Endodermal cell (in vitro differentiated cells): Measurements from ENCODE around the gene PITPNC1. TPM values are rescaled to one million over a fixed set of nuclear protein-coding genes. Genes with fewer than 3 reads are reported as not detected.

Experiments used
- DNase-seq: peaks from one replicate; pipeline ENCODE4 v3.0.0-alpha.2; 2017
- H3K27ac ChIP-seq: 2 replicates; pipeline ENCODE4 v1.5.1; 2013; ENCODE audit warnings: mild to moderate bottlenecking, low read depth, low read length, moderate library complexity
- H3K27me3 ChIP-seq: 2 replicates; pipeline ENCODE4 v1.6.1; 2013; ENCODE audit warnings: mild to moderate bottlenecking, low read length, moderate library complexity; ENCODE audit not compliant: insufficient read depth, control insufficient read depth, poor library complexity, severe bottlenecking
- H3K36me3 ChIP-seq: 2 replicates; pipeline ENCODE4 v1.7.0; 2013; ENCODE audit warnings: mild to moderate bottlenecking, low read length, moderate library complexity; ENCODE audit not compliant: control insufficient read depth, insufficient read depth
- H3K4me1 ChIP-seq: one replicate; pipeline ENCODE4 v1.7.0; 2013; ENCODE audit warnings: low read length; ENCODE audit not compliant: control insufficient read depth, insufficient read depth
- H3K4me3 ChIP-seq: 2 replicates; pipeline ENCODE4 v1.5.1; 2013; ENCODE audit warnings: mild to moderate bottlenecking, low read length, moderate library complexity
- H3K9ac ChIP-seq: 2 replicates; pipeline ENCODE4 v1.6.1; 2013; ENCODE audit warnings: mild to moderate bottlenecking, low read length, moderate library complexity; ENCODE audit not compliant: poor library complexity, severe bottlenecking; ENCODE audit errors: extremely low read depth
- H3K9me3 ChIP-seq: 2 replicates; pipeline ENCODE4 v1.6.1; 2013; ENCODE audit warnings: mild to moderate bottlenecking, low read length, moderate library complexity; ENCODE audit not compliant: control insufficient read depth
- H3K27ac Mint-ChIP-seq: 2 replicates; pipeline ENCODE4 v1.8.0; 2020; ENCODE audit warnings: mixed read lengths
- H3K27me3 Mint-ChIP-seq: 2 replicates; pipeline ENCODE4 v1.8.0; 2021; ENCODE audit warnings: mild to moderate bottlenecking, mixed read lengths; ENCODE audit not compliant: insufficient read depth
- H3K36me3 Mint-ChIP-seq: 2 replicates; pipeline ENCODE4 v1.8.0; 2020; ENCODE audit warnings: low read depth, mixed read lengths
- H3K4me1 Mint-ChIP-seq: 2 replicates; pipeline ENCODE4 v1.8.0; 2020; ENCODE audit warnings: mixed read lengths
- H3K4me3 Mint-ChIP-seq: 2 replicates; pipeline ENCODE4 v1.8.0; 2020; ENCODE audit warnings: mild to moderate bottlenecking, moderate library complexity, mixed read lengths
- H3K9me3 Mint-ChIP-seq: 2 replicates; pipeline ENCODE4 v1.8.0; 2020; ENCODE audit warnings: mild to moderate bottlenecking, mixed read lengths
- WGBS, 2 experiments: methylation state at CpG; one replicate each; pipeline versions ENCODE4 v1.1.5 to v1.1.7; 2013; ENCODE audit warnings: missing lambda C conversion rate in 2 of 2, mixed read lengths in 1 of 2; ENCODE audit not compliant: insufficient coverage in 1 of 2, insufficient read length in 1 of 2; 5-methylcytosine and 5-hydroxymethylcytosine counted together
- total RNA-seq, 2 donors: library from RNA; stranded (reverse); fragmentation: NEBNext Ultra II Directional in 1 of 2; extraction: Animal tissue kit (Norgen Biotek cat#: 25700) in 1 of 2; gene quantifications; 2 replicates in 1 of 2; 3 replicates in 1 of 2; pipeline ENCODE4 v1.2.1, GENCODE V29; 2021
- TF ChIP-seq, protein P1 (sequence below): fragments of 200-600 bp; sonication (generic); conservative IDR thresholded peaks from 2 replicates; pipeline ENCODE4 v1.5.0; 2021; ENCODE audit warnings: antibody characterized with exemption, mild to moderate bottlenecking

Gene PITPNC1
- total RNA-seq, 2 donors from 2014 or later, result 28.9 to 36.4 TPM

DNA sequence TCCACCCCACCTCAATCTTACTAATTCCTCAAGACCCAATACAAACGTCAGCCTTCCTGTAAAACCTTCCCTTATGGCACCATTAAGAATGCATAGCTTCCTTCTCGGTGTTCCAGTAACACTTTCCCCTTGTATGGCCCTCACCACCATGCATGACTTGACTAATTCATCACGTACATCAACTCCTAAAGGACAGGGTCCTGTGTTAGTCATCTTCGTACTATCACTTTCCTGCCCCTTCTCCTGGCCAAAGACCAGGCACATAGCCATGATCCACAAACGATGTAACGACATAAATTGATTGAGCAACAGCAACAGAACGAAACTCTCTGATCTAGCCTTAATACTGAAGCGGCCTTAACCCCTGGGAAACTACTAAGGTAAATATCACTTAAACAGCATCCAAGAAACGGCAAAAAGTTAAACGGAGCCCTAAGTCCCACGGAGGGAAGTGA, 11.3 kb upstream of the PITPNC1 start:
- H3K4me1 ChIP-seq, result peaks cover 3% of the 10 kb centered on the region
- peaks cover 17% of the 10 kb centered on the region for H3K4me1 Mint-ChIP-seq
- peaks cover 24% of the 10 kb centered on the region for H3K36me3 ChIP-seq
- H3K36me3 Mint-ChIP-seq, result peaks cover 20% of the 10 kb centered on the region
- no peaks in the 10 kb centered on the region for H3K27me3 Mint-ChIP-seq
- H3K27ac ChIP-seq, result no peak overlapping the region
- no peaks in the 10 kb centered on the region for H3K9me3 Mint-ChIP-seq
- H3K9me3 ChIP-seq, result no peaks in the 10 kb centered on the region
- no peaks in the 10 kb centered on the region for H3K27me3 ChIP-seq
- TF ChIP-seq, protein P1, sequence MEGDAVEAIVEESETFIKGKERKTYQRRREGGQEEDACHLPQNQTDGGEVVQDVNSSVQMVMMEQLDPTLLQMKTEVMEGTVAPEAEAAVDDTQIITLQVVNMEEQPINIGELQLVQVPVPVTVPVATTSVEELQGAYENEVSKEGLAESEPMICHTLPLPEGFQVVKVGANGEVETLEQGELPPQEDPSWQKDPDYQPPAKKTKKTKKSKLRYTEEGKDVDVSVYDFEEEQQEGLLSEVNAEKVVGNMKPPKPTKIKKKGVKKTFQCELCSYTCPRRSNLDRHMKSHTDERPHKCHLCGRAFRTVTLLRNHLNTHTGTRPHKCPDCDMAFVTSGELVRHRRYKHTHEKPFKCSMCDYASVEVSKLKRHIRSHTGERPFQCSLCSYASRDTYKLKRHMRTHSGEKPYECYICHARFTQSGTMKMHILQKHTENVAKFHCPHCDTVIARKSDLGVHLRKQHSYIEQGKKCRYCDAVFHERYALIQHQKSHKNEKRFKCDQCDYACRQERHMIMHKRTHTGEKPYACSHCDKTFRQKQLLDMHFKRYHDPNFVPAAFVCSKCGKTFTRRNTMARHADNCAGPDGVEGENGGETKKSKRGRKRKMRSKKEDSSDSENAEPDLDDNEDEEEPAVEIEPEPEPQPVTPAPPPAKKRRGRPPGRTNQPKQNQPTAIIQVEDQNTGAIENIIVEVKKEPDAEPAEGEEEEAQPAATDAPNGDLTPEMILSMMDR, result no peak
- DNase-seq, result no peak
- peak overlapping the region; percentile 93 for H3K4me3 ChIP-seq
- peak overlapping the region; percentile 95 for H3K27ac Mint-ChIP-seq
- peak overlapping the region; percentile 95 for H3K9ac ChIP-seq
- peak overlapping the region; percentile 86 for H3K4me3 Mint-ChIP-seq
- 0 to 2% methylated on average over 7 to 11 of the region's 11 CpGs for WGBS, 2 experiments

DNA sequence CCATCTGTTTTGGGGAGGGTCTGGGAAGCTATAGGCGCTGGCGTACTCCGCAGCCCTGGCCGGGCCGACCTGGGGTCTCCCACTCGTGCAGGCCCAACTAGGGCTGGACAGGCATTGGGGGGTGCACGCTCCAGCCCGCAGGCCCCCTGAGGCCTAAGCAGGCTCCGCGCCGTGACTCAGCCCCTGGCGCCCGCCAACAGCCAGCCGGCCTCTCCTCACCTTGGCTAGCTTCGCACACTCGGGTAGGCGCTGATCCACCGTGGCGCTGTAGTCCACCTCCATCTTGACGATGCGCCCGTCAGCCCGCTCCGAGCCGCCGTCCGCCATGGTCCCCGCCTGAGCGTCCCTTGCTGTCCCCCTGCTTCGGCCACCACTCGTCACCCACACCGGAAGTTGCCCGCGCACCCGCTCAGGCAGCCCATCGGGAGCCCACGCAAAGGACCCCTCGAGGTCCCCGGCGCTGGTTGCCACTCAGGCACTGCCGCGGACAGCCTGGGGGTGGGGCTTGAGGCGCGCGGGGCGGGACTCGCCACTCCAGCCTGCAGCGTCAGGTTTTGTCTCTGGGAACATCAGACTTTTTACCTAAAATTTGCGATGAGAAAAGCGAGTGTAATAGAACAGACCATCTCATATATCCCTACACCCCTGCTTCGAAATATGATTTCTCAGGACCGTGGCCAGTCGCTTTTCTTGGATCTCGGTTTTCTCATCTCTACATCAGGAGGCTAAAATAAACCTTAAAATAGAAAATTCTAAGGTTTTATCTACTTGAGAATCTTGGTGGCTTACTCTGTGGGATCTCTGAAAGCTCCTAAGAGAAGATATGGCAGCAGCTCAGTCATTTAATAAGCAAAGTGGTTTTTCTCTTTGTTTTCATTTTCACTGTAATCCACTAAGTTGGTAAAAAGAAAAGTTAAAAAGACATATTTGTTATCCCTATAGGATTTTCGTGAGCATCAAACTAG, 10.6 kb upstream of the PITPNC1 start, which contains the start of gene PSMD12:
PSMD12 (minus strand) TSS at position 385 of the 965 bp plus-strand sequence; CDS start at position 327, 58 bp downstream.
- 2 to 7% methylated on average over 18 to 55 of the region's 55 CpGs for WGBS, 2 experiments
- Histone ChIP-seq H3K27ac (peak within 1 kb of the TSS; percentile 69), H3K4me1 (peaks cover 3% of the 10 kb centered on the region), H3K9me3 (no peaks in the 10 kb centered on the region), H3K4me3 (peak within 1 kb of the TSS; percentile 93), H3K27me3 (no peaks in the 10 kb centered on the region), H3K36me3 (peaks cover 17% of the 10 kb centered on the region), H3K9ac (peak within 1 kb of the TSS; percentile 95)
- H3K27me3 Mint-ChIP-seq, result no peaks in the 10 kb centered on the region
- H3K36me3 Mint-ChIP-seq, result peaks cover 16% of the 10 kb centered on the region
- H3K4me1 Mint-ChIP-seq, result peaks cover 17% of the 10 kb centered on the region
- DNase-seq, result peak; percentile 99
- TF ChIP-seq, protein P1, result no peak
- H3K27ac Mint-ChIP-seq, result peak within 1 kb of the TSS; percentile 98
- H3K4me3 Mint-ChIP-seq, result peak within 1 kb of the TSS; percentile 86
- H3K9me3 Mint-ChIP-seq, result no peaks in the 10 kb centered on the region

DNA sequence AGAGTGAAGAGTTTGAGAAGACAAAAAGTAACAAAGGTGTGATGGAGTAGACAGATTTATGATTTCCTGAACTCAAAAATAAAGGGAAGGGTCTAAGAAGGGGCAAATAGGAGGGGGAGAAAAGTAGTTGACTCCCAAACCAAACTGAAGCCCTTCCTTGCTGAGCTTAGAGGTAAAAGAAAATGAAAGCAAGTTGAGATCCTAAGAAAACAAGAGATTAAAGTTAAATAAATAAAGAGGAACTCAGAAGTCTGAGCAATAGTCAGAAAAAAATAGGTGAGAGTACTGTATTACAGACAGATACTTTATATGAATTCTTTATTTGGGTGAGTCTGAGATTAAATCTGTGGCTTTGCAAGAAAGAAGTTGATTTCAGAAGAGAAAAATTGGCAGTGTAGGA, 7.4 kb upstream of the PITPNC1 start:
- DNase-seq, result no peak
- H3K4me1 ChIP-seq, result peaks cover 3% of the 10 kb centered on the region
- peaks cover 16% of the 10 kb centered on the region for H3K4me1 Mint-ChIP-seq
- H3K36me3 ChIP-seq, result peaks cover 1% of the 10 kb centered on the region
- no peak overlapping the region for H3K9ac ChIP-seq
- no peaks in the 10 kb centered on the region for H3K27me3 Mint-ChIP-seq
- no peak overlapping the region for H3K27ac ChIP-seq
- H3K36me3 Mint-ChIP-seq, result peaks cover 1% of the 10 kb centered on the region
- no peak overlapping the region for H3K4me3 ChIP-seq
- H3K9me3 ChIP-seq, result no peaks in the 10 kb centered on the region
- H3K9me3 Mint-ChIP-seq, result no peaks in the 10 kb centered on the region
- no peaks in the 10 kb centered on the region for H3K27me3 ChIP-seq
- TF ChIP-seq, protein P1, result no peak
- no peak overlapping the region for H3K27ac Mint-ChIP-seq
- no peak overlapping the region for H3K4me3 Mint-ChIP-seq
